Measurements from ENCODE around the gene KXD1.
"Not testable (repeated sequence)": the region's sequence is repeated elsewhere in the genome, so short reads cannot be mapped to it uniquely, and the experiment has no call there.

Gene KXD1

GRCh38 chr19:18595475-18595874, 37.8 kb downstream of the KXD1 start:
- no peak for TF ChIP-seq ZNF274 (IDR thresholded peaks at IDR 0.05; ENCODE audit: low read depth, low read length)
- no peak overlapping the region for H3K4me3 ChIP-seq (ENCODE audit: low read length)

DNA sequence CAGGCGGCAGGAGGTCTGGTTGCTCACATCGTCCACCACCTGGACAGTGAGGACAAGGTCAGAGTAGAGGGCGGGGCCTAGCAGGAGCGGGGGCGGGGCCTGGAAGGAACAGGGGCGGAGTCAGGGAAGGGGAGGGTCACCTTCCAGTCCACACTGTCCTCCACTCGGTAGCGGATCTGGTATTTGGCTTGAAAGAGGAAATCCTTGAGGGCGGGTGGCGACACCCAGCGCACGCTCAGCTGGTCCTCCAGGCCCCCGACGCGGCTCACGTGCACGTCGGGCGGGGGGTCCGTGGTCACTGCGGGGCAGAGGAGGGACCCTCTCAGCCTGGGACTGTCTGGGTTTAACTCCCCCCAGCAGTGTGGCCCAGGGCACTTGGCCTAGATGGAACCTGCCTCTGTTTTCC, 39.1 kb downstream of the KXD1 start:
- TF ChIP-seq ZNF274 (IDR thresholded peaks at IDR 0.05; ENCODE audit: low read depth, low read length), result no peak
- H3K4me3 ChIP-seq (ENCODE audit: low read length), result no peak overlapping the region

GRCh38 chr19:18597809-18598660, 40.4 kb downstream of the KXD1 start:
- no peak for TF ChIP-seq ZNF274 (IDR thresholded peaks at IDR 0.05; ENCODE audit: low read depth, low read length)

GRCh38 chr19:18599485-18599884, 41.8 kb downstream of the KXD1 start:
- no peak overlapping the region for H3K4me3 ChIP-seq (ENCODE audit: low read length)
- no peak for TF ChIP-seq ZNF274 (IDR thresholded peaks at IDR 0.05; ENCODE audit: low read depth, low read length)

More at GRCh38 chr19:18597809-18598660, 40.4 kb downstream of the KXD1 start:
- H3K4me3 ChIP-seq (ENCODE audit: low read length), result no peak overlapping the region

GRCh38 chr19:18600692-18601397, 43.2 kb downstream of the KXD1 start:
- H3K4me3 ChIP-seq (ENCODE audit: low read length), result not testable (repeated sequence)

DNA sequence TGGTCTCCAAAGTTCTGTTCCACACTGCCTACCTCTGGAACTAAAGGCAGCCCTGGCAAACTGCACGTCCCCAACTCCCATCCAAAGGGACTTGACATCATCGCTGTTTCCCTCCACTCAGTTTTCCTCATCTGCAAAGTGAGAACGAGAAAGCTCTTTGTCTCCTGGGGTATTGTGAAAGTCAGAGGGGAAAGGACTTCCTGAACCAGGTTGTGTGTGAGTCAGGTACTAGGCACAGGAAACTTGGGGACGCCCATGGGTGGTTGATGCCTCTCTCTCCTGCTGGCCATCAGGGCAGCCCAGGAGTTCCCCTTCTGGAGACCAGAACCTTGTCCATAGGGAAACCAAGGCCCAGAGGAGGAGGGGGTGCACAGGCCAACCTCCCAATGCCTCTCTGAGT, 44.2 kb downstream of the KXD1 start:
- no peak overlapping the region for H3K4me3 ChIP-seq (ENCODE audit: low read length)
- no peak for TF ChIP-seq ZNF274 (IDR thresholded peaks at IDR 0.05; ENCODE audit: low read depth, low read length)

DNA sequence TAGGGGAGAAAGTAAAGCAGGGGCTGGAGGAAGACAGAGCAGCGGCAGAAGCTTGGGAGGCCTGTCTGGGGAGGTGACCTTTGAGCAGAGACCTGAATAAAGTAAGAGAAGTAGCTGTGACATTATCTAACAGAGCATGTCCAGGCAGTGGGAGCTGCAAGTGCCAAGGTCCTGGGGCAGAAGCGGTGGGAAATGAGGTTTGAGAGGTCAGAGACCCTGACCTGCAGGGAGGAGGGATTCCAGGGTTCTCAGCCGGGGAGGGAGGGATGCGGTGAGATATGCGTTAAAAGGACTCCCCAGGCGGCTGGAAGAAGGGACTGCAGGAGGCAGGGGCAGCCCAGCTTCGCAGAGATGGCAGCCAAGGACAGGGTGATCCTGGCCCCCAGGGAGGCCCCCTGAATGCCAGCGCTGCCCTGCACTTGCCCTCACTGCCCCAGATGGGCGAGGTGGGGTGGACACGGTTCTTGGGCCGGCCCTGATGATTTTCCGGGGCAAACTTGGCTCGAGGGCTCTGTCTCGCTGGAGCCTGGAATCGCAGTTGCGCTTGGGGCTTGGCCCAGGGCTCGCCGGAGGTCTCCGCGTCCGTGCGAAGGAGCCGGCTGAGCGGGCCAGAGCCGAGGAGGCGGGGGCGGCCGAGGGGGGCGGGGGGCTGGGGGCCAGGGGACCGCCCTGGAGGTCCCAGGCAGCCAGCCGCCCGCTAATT, 45.7 kb downstream of the KXD1 start:
- no peak for TF ChIP-seq ZNF274 (IDR thresholded peaks at IDR 0.05; ENCODE audit: low read depth, low read length)
- no peak overlapping the region for H3K4me3 ChIP-seq (ENCODE audit: low read length)

DNA sequence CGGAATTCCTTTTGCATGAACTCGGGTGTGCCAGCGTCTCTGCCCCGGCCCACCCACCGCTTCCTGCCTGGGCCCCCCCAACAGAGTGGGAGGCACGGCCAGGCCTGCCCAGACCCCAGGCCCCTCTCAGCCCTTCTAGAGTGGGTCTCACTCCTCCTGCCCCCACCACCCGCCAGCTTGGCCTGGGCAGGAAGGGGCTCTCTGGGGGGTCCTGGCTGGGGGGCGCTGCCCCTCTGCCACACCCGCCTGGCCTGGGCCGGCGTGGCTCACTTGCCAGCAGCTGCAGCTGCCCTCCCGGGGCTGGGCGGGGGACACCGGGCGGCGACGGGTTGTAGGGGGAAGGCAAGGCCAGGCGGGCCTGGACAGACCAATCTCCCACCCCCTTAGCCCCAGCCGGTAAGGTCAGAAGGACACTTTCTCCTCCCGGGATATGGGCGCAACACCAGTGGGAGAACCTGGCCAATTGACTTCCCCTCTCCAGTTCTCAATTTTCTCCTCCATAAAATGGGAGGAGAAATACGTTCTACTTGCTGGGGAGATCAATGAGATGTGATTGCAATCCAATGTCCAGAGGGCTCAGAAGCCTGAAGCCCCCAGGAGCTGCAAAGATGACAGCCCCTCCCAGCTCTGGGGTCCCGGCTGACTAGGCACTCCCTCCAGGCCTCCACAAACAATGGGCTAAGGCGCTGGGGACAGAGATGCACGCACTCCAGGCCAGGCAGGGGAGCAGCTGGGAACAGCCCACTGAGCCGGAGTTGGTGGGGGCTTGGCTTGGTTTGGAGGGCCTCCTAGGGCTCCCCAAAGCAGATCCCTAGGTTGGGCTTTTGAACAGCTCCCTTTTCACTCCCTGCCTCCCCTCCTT, 46.5 kb downstream of the KXD1 start:
- TF ChIP-seq ZNF274 (IDR thresholded peaks at IDR 0.05; ENCODE audit: low read depth, low read length), result no peak
- no peak overlapping the region for H3K4me3 ChIP-seq (ENCODE audit: low read length)

DNA sequence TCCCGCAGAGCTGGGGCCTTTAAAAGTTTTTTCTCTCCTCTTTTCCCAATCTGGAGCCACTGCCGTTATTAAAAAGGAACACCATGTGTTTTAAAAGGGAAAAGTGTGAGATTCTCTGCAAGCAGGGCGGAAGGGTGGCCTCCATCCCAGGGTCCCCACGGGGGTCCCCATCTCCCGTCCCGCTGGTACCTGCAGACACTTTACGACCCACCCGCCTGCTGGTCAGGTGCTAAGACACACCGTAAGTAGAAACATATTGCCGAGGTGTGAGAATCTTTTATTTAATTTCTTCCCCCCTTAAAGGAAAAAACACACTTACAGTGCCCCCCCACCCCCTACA, 47.1 kb downstream of the KXD1 start:
- no peak for TF ChIP-seq ZNF274 (IDR thresholded peaks at IDR 0.05; ENCODE audit: low read depth, low read length)
- H3K4me3 ChIP-seq (ENCODE audit: low read length), result no peak overlapping the region

- no peak for TF ChIP-seq ZNF274 (IDR thresholded peaks at IDR 0.05; ENCODE audit: low read depth, low read length)
- H3K4me3 ChIP-seq (ENCODE audit: low read length), result no peak overlapping the region
Observed at GRCh38 chr19:18605196-18605545, 47.5 kb downstream of the KXD1 start.

DNA sequence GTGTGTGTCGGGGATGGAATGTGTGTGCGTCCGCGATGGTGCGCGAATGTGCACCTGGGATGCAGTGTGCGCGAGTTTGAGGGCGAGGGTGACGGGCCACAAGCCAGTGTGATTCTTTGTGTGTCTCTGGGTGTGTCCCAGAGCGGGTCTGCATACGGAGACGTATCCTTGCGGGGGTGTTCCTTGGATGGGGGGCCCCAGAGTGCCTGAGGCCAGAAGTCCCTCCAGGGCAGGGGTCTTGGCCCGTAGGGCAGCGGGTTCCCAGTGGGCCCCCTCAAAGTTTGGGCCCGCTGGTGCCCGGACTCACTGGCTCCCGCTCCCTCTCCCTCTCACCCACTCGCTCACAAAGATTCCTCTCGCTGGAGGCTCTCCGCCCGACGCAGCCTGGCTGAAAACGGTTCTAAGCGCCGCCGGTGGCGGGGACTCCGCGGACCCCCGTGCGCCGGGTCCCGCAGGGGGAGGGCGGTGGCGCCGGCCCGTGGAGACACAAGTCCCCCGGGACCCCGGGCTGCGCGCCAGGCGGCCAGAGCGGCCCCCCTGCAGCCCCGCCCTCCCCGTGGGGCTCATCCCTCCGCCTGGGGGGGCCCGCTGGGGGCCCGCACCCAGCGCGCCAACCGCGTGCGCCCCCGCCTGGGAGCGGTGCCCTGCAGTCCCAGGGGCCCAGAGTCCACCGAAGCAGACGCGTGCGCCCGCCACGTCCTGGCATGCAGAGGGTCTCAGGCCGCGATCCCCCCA, 48.0 kb downstream of the KXD1 start:
- no peak overlapping the region for H3K4me3 ChIP-seq (ENCODE audit: low read length)
- no peak for TF ChIP-seq ZNF274 (IDR thresholded peaks at IDR 0.05; ENCODE audit: low read depth, low read length)

GRCh38 chr19:18606281-18607225, 48.9 kb downstream of the KXD1 start, which contains the start of gene CRLF1:
Gene CRLF1 (minus strand): TSS chr19:18606799. CDS start chr19:18606656, 143 bp downstream.
- no peak for TF ChIP-seq ZNF274 (IDR thresholded peaks at IDR 0.05; ENCODE audit: low read depth, low read length)
- no peak within 1 kb of the TSS for H3K4me3 ChIP-seq (ENCODE audit: low read length)

Measured in GM08714 (cell line).